IPS DF 19.7 (cell line): ENCODE data around the gene GNB1L.

ENCODE experiments used
- DNase-seq: peaks from one replicate; pipeline ENCODE4 v3.0.0-alpha.2; 2013; ENCODE audit warnings: low read depth, low spot score

Gene GNB1L

DNA sequence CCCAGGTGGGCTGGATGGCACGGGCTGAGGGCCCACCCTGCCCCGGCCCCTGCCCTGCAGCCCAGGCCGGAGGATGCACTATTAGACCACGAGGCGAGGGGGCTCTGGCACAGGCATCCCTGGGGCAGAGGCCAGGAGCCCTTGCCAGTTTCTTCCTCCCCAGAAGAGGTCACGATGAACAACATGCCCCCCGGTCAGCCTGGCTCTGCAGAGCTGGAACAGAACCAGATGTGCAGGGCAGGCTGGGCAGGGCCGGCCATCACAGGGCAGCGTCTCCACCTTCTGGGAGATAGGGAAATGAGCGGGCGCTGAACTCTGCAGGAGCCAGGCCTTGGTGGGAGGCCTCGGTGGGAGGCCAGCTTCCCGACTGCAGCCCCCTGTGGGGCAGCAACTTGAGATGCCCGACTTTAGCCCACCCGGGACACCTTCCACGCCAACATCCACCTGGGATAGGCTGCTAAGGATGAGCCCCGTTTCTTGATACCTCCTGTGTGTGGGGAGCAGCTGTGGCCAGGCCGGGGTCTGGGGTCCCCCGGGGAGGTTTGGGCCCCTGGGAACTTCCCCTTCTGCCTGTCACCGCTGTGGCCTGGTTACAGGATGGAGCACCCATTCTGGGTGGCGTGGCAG, 21.8 kb upstream of the GNB1L start:
- no peak for DNase-seq

DNA sequence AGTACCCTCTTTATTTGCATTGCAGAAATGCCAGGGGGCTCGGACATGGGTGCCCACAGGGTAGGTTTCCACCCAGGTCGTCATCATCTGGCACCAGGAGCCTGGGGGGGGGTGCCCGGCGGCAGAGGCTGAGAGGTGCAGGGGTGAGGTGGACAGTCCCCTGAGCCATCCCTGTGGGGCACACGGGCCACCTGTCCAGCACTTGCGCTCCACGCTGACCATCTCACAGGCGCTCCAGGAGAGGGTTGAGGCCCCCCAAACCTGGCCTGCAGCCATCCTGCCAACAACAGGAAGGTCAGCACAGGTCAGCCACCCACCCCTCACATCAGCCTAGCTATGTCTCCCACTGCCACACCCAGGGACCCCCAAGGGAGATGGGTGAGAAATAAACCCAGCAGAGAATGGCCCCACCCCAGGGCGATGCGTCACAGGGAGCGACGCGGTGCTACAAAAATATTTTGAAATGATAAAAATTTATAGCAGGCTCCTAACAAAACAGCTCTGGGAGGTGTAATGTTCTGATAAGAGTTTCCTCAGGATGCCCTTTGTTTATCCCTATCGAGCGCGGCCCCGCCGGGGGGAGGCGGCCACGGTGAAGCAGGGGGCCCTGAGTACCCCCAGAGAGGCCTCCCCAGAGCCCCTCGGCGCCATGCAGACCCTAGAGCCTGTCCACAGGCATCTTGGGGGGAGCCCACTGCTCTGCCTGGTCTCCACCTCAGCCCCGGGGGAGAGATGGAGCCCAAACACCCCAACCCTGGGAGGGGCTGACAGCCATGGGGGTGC, 21.0 kb upstream of the GNB1L start:
- no peak for DNase-seq

DNA sequence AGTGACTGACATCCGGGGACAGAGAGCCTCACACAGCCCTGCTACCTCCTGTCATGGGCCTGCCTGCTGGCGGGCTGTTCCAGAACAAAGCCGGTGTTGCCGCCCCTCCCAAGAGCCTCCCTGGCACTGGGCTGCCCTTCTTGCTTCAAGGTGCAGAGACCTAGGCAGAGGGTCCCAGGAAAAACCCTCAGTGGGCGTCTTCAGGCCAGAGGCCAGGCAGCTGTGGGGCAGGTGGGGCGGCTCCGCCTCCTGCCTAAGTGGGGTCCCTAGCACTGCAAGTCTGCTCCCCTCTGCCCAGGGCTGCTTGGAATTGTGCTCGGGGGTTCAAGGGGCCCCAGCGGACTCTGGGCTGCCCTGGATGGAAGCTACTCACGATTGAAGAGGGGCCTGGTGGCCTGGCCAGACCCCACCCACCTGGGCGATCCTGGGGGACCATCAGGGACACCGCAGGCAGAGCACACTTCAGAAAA, 20.4 kb upstream of the GNB1L start:
- no peak for DNase-seq

DNA sequence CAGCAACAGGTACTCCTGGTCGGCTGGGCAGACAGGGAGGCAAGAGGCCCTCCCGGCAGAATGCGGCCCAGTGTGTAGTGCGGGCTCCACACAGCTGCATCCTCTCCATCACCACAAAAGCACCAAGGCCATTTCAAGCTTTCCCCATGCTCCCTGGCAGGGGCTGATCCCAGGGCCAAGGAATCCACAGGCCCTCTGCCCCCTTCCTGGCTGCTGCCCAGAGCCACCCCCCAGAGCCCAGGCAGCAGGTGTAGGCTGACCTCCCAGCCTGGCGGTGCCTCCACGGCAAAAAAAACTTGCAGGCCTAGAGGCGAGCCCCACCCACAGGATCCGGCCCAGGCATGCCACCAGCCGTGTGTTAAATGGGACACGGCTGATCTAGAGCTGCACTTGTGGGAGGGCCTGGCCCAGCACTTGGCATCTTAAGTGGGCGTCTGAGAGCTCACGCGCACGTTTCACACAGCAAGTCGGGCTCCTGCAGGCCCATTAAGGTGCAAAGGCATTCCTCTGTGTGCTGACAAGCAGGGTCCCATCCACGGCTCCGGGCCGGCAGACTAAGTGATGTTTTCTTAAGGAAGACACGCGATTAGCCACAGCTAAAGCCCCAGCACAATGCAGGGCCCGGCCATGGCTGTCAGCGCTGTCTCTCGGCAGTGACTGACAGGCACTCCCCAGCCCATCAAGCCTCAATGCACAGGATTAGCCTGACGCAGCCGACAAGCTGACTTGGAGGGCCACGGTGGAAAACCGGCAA, 19.8 kb upstream of the GNB1L start:
- no peak for DNase-seq

DNA sequence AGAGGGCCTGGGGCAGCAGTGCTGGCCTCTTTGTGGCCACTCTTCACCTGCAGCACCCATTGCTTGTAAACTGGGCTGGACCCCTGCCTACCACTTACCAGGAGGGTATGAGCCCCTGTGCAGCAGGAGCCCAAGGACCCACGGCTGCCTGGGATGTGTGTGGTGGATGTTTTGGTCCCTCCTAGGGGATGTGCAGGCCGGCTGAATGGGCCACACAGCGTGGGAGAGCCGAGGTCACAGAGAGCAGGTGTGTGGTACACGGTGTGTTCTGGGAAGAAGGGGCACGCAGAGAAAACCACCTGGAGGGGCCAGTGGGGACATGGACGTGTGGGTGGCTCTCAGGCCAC, 19.3 kb upstream of the GNB1L start:
- no peak for DNase-seq

DNA sequence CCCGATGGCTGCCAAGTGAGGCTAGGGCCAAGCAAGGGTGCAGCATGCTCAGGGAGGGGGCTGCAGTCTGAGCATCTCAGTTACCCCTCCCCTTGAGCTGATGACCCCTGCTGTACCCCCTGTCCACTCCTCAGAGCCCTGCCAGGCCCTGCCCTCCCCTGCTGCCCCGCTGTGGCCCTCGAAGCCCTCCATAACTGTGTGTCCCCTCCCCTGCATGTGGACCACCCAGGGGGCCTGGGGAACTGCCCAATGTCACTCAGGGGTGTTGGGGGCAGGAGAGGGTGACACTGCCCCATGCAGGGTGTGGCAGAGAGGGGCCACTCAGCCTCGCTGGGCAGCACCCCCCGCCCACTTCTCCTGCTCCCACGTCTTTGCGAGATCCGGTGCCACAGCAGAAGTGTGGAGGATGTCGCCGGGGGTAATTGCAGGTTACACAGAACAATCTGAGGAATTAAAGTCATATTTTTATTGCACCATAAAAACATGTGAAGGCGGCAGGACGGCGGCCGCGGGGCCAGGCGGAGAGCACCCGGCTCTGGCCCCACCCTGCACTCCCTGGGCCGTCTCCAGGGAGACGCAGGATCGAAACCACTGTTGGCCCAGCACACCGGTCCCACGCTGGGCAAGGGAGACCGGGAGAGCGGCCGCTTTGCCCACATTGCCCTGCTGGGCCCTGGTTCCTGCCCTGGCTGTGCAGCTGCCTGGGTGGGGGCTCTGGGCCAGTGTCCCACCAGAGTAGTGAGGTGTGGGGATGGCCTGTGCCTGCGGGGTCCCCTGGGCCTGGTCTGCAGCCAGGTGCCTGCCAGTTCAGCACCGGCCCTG, 18.7 kb upstream of the GNB1L start:
- DNase-seq: no peak

DNA sequence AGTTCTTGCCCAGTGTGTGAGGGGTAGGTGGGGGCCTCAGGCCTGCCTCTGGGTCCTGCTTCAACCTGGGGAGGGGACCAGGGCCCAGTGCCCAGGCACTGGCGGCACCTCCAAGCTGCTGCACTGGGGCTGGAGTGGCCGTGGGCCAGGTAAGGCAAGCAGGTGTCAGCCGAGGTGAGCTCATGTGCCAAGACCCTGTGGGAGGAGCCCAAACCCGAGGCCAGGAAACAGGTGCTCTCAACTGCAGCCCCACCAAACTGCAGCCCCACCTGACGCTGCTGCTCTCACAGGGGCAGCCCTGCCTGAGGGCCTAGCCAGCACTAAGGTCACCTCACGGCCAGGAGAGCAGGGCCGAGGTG, 18.1 kb upstream of the GNB1L start:
- no peak for DNase-seq

DNA sequence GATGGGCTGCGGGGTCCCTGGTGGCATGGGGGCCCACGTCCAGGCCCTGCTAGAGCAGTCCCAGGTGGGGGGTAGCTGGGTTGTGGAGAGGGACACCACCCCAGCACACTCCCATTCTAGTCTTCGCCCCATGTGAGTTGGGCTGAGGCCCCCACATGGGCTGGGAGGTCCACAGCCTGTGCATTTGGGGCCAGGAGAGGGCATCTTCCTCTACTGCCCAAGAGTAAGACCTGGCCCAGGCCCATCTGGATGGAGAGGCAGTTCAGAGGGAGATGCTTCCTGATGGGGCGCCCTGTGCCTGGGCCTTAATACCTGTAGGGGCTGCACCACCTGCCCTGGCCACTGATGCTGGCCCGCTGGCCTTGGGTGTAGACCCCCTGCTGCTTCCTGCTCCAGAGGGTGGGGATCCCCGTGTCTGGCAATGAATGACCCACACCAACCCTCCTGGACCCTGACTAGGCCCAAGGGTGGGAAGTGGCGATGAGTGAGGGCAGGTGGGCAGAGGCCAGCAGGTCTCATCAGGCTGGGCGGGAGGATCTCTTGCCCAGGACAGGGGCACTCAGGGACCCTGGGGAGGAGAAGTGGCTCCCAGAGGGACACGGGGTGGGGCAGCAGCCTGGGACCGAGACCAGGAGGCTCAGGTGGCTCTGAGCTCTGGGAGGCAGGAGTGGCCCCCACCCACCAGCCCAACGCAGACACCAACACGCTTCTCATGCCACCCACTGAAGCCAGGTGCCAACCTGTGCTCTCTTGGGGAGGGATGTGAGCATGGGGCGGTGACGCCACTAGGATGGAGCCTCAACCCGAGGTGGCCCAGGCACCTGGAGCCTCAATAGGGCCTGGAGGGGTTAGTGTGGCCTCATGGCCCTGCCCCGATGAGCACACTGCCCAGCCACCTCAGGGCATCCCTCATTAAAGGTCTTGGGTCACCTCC, 17.4 kb upstream of the GNB1L start:
- DNase-seq: no peak

DNA sequence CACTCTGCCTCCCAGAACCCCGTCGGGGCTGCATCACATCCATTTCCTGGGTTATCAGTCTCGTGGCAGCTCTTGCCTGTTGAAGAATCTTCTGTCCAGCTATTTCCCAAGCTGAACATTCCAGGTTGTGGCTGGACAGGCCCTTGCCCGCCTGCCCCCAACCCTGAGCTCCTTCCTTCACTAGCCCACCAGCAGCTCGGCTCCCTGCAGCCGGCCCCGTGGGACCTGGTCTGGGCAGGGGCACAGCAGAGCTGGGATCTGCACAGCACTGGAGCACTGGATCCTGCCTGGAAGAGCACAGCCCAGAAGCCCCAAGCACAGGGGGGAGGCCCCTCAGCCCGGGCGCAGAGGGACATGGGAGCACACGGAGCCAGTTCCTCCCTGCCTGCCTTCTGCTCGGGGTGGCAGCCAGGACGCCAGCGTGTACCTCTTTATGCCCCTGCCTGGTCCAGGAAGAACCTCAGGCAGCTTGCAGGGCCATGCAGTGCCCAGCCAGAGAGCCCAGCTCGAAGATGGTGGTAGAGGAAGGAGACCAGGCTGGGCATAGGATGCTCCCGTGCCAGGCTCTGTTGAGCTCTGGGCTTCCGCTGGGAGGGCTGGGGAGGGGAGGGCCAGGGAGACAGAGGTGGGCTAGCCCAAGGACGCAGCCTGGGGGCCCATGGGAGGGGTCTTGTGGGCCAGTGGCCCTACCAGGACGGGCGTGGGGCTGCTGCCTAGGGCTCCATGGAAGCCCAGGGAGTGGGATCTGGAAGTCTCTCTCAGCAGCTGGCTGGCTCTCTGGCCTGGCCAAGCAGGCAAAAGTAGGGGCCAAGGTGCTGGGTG, 16.6 kb upstream of the GNB1L start:
- no peak for DNase-seq

DNA sequence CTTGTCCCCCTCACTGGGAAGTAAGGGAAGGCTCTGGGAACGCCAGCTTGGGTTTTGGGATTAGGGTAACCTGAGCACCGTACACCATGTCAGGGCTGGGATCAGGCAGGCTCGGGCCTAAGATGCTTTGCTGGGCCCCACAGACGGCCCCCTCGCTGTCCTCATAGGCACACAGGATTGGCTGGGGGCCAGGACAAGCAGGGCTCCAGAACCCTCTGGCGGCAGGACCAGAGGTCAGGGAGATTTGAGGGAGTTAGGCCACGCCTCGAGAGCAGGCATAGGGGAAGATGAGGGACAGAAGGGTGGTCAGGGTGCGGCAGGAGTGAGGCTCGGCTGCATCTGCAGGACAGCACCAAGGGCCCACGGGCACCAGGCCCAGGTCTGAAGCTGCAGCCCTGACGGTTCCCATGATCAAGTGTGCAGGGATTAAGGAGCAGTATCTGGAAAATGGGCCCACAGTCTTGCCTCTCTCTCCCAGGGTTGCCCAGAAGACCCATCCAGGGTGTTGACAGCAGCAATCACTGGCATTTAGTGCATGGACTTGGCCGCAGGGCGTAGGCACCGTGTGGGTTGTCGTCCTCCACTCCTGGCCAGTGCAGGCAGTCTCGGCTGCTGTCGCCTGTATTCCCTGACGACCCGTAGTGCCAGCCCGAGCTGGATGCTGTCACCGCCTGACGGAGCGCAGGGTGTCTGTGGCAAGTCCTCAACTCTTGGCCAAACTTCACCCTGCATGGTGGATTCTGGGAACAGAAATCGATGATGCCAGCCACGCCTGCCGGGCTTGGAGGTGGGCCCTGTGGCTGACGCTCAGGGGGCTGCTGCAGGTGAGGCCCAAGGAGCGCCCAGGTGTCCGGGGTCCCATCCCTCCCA, 15.7 kb upstream of the GNB1L start:
- no peak for DNase-seq

DNA sequence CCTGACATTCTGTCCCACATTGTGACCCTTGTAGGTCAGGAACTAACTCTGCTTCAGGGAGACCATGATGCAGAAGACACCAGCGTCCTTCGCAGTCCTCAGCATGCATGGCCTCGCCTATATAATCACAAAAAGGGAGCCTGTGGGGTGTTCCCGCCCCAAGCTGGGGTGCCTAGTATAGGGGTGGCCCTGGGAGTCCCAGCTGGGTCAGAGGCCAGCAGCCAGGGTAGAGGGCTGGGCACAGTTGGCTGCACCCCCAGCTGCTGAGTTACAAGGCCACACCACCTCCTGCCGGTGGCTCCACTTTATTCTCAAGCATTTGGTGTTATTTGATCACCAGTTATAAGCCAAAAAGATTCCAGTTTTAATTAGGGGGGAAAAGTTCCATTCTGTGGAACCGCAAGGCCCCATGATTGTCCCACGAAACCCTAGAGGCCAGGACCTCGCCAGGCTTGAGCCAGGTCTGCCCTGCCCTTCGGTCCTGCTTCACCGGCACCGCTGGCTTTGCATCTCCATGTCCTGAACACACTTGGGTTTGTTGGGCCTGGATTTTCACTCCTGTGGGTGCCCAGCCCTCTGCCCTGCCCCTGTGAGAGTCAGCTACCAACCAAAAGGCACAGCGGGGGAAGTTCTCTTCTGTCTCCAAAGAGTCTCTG, 15.0 kb upstream of the GNB1L start:
- DNase-seq: no peak

DNA sequence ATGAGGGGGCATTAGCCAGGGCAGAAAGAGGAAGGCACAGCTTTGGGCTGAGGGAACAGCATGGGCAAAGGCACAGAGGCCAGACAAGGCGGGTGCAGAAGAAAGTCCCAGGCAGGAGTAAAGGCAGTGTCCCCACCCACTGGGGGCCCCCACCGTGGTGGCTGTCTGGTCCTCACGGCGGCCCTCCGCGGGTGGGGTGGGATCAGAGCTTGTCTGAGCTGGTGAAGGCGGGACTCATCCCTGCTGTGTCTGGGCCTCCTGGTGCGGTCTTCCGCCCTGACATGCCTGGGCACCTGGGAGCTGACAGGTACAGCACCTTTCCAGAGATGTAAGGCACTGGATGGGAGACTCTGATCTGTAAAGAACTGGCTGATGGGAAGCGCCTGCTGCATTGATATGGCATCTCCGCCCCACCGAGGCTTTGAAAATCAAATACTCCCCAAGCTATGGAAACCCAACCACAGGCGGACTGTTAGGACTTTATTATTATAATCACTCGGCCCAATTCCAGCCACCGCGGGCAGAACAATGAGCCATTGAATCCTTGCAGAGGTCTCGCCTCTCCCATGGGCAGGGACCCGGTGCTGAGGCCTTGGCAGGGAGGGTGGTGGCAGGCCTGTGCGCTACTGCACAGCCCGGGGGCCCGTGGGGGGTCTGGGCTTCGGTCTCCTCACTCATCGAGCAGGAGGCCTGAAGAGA, 14.2 kb upstream of the GNB1L start:
- DNase-seq: no peak

DNA sequence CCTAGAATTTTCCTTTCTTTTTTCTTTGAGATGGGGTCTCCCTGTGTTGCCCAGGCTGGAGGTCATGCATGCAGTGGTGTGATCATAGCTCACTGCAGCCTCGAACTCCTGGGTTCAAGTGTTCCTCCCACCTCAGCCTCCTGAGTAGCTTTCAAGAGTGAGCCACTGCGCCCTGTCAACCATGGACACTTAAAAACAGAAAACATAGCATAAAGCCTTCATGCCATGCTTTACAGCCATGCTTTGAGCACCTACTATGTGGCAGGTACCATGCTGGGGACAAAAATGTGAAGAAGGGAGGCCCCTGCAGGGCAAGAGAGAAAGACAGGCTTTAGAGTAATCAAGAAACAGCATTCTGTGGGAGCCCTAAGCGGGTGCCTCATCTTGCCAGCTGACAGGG, 13.7 kb upstream of the GNB1L start:
- no peak for DNase-seq

DNA sequence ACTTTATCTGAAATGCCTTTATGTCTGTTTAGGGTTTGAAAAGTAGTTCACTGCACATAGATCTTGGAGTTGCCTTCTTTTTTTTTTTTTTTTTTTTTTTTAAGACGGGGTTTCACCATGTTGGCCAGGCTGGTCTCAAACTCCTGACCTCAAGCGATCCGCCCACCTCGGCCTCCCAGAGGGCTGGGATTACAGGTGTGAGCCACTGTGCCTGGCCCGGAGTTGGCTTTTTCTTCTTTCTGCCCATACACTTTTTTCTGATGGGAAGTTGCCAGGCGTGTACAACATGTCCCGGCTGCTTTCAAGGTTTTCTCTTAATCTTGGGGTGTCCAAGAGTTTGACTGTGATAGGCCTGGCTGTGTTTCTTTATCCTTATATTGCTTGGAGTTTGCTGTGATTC, 12.9 kb upstream of the GNB1L start:
- DNase-seq: no peak

DNA sequence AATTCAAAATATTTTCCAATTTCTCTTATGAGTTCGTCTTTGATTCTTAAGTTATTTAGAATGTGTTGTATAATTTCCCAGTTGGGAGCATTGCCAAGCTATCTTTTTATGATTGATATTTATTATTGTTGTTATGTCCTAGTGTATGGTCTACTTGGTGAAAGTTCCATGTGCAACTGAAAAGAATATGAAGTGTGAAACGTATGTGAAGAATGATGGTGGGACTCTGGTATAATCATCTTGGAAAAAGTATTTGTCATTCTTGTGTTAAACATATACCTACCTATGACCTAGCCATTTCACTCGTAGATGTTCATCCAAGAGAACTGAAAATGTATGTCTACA, 12.0 kb upstream of the GNB1L start:
- DNase-seq: no peak

DNA sequence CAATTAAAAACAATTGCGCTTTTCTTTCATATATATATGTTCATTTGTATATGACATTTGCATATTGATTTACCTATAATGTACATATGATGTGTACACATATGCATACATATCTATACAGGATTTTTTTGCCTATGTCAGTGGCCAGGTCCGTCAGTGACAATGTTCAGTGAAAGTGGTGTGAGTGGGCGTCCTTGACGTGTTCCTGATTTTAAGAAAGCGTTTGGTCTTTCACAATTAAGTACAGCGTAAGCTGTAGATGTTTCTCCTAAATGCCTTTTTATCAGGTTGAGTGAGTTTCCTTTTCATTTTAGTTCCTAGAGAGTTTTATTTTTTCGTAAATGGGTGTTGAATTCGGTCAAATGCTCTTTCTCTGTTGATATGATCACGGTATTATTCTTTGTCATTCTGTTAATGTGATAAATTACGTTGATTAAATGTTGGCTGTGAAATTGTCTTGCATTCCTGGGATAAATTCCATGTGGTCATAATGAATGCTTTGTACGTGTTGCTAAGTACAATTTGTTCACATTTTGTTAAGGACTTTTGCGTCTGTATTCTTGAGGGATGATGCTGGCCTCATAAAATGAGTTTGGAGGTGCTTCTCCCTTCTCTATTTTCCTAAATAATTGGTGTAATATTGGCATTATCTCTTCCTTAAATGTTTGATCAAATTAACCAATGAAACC, 10.6 kb upstream of the GNB1L start:
- DNase-seq: no peak

DNA sequence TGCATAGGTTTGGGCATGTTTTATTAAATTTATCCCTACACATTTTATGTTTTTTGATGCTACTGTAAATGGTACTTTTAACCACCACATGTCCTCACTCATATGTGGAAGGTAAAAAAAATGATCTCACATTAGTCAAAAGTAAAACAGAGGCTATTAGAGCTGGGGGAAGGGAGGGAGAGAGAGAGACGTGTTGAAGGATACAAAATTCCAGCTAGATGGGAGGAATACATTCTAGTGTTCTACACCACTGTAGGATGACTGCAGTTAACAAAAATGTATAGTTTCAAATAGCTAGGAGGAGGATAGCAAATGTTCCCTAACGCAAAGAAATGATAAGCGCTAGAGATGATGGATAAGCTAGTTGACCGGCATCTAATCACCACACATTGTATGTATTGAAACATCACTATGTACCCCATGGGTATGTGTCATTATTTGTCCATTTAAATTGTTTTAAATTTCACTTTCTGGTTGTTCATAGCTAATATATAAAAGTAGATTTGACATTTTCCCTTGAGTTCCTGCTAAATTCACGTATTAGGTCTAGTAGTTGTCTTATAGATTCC, 9.9 kb upstream of the GNB1L start:
- DNase-seq: no peak
